GM12801 (cell line): ENCODE data around the gene ATF6.

Source experiments
- CTCF ChIP-seq: IDR thresholded peaks from one replicate; pipeline ENCODE4 v1.5.1; 2011; ENCODE audit warnings: control low read depth; ENCODE audit not compliant: insufficient read length; ENCODE audit errors: extremely low read depth

The ATF6 gene

GRCh38 chr1:161791904-161792655 is 26.0 kb downstream of the ATF6 start:
- TF ChIP-seq CTCF: no peak

GRCh38 chr1:161792740-161793139 is 26.6 kb downstream of the ATF6 start:
- no peak for TF ChIP-seq CTCF

- TF ChIP-seq CTCF: no peak
Observed at GRCh38 chr1:161799792-161800191, 33.7 kb downstream of the ATF6 start.

- TF ChIP-seq CTCF: no peak
Observed at GRCh38 chr1:161801955-161802354, 35.8 kb downstream of the ATF6 start.

GRCh38 chr1:161803181-161803580 is 37.1 kb downstream of the ATF6 start:
- TF ChIP-seq CTCF: no peak

GRCh38 chr1:161805399-161806197 is 39.5 kb downstream of the ATF6 start:
- no peak for TF ChIP-seq CTCF

GRCh38 chr1:161810780-161811179 is 44.7 kb downstream of the ATF6 start:
- no peak for TF ChIP-seq CTCF
